GM19328 (cell line): ENCODE data around the gene MGMT.

Experiments
- ATAC-seq: cut with Tn5 transposase; IDR thresholded peaks from one replicate; pipeline ENCODE4 v1.9.1; 2021; ENCODE audit warnings: mild to moderate bottlenecking, moderate library complexity; ENCODE audit not compliant: unreplicated experiment

Gene MGMT

GRCh38 chr10:129754211-129755050 is 287.4 kb downstream of the MGMT start:
- ATAC-seq: no peak

GRCh38 chr10:129755158-129755591 is 288.1 kb downstream of the MGMT start:
- no peak for ATAC-seq

GRCh38 chr10:129755621-129756020 is 288.6 kb downstream of the MGMT start:
- no peak for ATAC-seq

- ATAC-seq: no peak
Observed at GRCh38 chr10:129756912-129757901, 290.2 kb downstream of the MGMT start.

GRCh38 chr10:129758207-129759021 is 291.4 kb downstream of the MGMT start:
- ATAC-seq: no peak

- no peak for ATAC-seq
Observed at GRCh38 chr10:129759214-129760002, 292.4 kb downstream of the MGMT start.

DNA sequence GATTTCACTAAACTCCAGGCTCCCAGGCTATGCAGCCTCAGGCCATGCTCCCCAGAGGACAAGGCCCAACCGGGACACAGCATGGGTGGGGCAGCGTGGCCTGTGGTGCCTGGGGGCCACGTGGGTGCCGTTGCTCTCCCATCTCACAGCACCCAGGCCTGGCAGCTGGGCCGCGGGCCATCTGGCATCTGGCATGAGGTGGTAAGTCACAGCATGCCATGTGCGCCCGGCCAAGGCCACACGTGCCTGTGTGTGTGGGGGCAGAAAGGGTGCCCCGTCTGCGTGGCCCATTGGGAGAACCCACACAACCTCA is 292.9 kb downstream of the MGMT start:
- no peak for ATAC-seq

DNA sequence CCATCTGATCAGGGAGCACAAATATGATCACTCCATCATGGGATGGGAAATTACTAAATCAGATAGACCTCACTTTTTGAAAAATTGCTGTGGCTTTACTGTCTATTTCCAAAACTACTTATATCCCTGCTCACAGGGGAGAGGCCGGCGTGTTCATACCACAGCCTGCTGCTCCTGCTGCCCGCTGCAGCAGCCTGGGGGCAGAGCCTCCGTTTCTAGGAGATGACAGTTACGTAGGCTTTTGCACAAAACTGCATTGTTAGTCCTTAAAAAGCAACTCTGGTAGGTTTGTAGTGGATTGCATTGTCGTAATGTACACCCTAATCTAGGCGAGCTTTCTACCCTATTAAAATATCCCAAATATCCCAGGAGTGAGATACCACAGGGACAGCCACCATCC is 293.4 kb downstream of the MGMT start:
- ATAC-seq: no peak

GRCh38 chr10:129761197-129761972 is 294.3 kb downstream of the MGMT start:
- ATAC-seq: no peak

DNA sequence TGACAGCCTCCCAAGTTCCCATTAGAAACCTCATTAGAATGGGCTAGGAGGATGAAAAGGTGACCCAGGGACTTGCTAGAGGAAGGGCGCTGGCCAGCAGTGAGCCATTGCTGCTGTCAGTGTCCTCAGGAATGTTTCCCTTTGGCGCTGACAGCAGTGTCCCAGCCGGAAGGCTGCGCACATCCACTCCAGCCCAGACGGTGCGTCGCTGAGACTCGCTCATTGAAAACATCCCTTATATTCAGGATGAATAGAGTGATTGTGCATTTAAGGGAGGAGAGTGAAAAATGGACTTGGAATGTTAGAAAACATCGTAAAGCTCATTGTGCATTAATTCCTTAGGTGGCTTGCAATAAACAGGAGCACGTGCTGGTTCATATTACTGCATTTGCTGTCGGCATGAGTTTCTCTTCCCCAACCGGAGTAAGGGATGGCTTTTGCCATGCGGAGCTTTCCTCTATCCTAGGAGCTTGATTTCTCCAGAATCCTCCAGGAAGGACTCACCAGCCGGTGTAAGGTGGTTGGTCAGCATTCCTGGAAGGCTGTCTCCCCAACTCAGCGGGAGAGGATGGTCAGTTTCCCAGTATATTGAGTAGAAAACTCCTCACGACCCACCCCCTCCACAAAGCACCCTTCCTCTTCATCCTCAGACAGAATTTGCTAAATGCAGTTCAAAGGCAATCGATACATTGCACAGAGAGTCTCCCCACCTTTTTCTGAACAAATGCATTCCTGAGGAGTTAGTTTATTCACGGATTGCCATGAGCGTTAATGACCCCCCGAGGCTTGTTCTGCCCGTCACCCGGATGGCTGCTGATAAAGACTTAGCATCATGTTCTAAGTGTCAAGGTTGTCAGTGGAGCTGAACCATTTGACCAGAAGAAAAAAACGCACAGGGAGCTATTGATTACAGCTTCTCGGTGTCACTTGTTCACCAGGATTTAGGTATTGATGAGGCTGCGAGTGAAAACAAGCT is 295.2 kb downstream of the MGMT start:
- ATAC-seq: no peak

DNA sequence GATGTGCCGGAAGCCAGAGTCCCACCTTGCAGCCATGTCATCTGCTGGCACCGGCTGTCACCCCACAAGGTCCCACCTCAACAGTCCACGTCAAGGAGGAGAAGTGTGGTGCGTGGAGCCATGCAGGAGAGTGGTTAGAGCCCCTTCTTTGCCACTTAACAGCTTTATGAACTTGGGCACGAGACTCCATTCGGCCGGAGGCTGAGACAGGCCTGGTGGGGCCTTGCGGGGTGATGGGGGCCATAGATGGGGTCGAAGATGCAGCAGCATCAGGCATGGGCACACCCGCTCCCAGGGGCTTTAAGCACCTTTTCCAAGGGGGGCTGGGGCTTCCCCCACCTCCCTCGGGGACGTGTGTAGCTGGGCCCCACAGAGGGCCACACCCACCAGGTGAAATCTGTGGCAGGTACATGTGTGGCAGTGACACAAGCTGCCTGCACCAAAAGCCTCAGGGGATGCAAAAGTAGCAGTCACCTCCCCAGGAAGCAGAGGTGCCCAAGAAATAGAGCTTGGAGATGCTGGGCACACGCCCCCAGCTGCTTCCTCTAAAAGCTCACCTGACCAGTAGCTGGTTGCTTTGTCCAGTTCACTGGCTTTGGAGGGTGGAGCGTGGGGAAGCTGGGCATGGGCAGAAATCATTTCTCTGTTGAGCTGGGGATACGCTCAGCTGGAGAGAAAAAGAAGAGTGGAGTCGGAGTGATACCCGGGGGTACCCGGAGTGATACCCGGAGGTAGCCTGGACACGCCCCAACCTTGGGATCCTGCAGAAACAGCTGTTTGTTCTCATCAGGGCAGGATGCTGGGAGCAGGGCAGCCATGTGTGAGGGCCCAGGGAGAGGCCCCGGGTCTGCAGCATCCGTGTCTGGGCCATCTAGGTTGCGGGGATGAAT is 297.2 kb downstream of the MGMT start:
- no peak for ATAC-seq

DNA sequence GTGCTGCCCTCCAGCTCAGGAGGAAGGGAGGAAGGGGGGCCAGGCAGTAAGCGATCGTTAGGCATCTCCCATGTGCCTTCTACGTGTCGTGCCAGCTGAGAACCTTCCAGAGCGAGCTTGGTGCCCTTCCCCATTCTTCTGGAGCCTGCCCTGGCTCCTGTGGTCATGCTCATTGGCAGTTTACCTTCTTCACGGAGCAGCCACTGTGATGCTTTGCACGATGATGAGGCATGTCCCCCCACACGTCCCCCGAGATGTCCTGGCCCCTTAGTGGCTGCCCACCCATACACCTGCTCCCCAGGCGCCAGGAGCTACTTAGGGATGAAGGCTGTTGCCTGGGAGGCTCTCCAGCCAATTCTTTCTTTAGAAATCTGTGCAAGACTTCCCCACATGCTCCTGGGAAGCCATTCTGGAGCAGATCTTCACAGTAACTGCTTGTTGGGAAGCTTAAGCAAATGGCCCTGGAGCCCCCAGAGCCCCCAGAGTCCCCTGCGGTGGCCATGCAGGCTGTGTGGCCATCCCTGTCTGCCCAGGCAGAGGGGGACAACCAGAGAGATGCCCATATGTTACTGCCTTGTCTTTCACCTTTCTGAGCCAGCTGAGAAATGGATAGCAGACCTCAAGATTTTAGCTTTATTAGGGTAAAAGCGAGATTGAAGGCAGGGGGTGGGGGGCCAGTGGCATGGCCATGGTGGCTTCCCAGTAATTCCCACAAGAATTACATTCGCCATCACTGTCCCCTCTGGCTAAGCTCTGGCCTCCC is 298.0 kb downstream of the MGMT start:
- ATAC-seq: no peak

DNA sequence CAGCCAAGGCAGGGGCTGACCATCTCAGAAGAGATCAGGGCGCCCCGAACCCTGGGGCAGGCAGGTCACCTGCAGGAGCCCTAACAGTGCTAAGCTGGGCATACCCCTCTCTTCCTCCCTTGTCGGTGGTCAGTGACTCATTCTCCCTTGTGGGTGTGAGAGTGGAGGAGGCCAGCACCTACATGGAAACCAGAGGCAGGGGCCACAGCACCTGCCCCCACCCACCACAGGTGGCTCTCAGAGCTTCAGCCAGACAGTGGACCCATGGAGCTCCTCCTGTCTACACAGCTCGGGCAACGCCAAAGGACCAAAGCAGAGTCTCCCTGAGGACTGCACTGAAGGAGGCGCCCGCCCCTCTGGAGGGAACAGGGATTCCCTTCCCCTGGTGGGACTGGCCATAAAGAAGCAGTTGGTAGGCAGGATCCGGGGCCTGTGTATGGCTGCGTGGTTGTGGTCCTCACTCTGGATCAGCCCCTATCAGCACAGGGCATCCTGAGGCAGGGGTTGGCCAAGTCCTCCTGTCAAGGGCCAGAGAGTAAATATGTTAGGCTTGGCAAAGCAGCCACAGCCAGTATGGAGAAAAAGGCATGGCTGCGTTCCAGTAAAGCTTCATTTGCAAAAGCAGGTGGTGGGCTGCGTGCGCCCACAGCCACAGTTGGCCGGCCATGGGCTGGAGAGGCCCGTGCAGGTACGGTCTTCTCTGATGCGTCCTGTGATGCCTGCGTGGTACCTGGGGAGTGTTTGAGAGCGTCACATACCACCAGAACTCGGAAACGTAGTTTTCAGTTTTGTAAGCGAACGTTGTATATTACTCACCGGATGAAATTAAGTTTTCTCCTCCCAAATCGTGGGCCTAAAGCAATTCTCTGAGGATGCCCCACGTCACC is 298.9 kb downstream of the MGMT start:
- no peak for ATAC-seq

- ATAC-seq: no peak
Observed at GRCh38 chr10:129766611-129767550, 299.8 kb downstream of the MGMT start.
